Activated CD8-positive, alpha-beta T cell treated with anti-CD3 and anti-CD28 coated beads for 36 hours (primary cell): ENCODE data around the gene RNF31. TPM values are rescaled to one million over a fixed set of nuclear protein-coding genes. Genes with fewer than 3 reads are reported as not detected.

ENCODE experiments used
- ATAC-seq: fragments of 200-7000 bp; cut with Tn5 transposase; one replicate; pipeline ENCODE4 v1.10.0; 2021; ENCODE audit warnings: mild to moderate bottlenecking, moderate library complexity
- CTCF ChIA-PET: fragments of 350-600 bp; sonication (Branson Sonifier 250); formaldehyde crosslinking; loops from one replicate; lab custom pipeline; 2021; ENCODE audit warnings: antibody characterized with exemption; lab: Charles Lee
- POLR2A ChIA-PET: fragments of 350-600 bp; sonication (Branson Sonifier 250); formaldehyde crosslinking; loops from one replicate; lab custom pipeline; 2021; ENCODE audit warnings: antibody characterized with exemption; lab: Charles Lee
- DNase-seq: peaks from one replicate; pipeline ENCODE4 v3.0.0-alpha.2; 2020
- H3K27ac Mint-ChIP-seq: one replicate; pipeline ENCODE4 v1.8.0; 2021; ENCODE audit warnings: mild to moderate bottlenecking, mixed read lengths
- H3K27me3 Mint-ChIP-seq: one replicate; pipeline ENCODE4 v1.8.0; 2021; ENCODE audit warnings: mixed read lengths
- H3K36me3 Mint-ChIP-seq: one replicate; pipeline ENCODE4 v1.8.0; 2021; ENCODE audit warnings: low read depth, mixed read lengths
- H3K4me1 Mint-ChIP-seq: one replicate; pipeline ENCODE4 v1.8.0; 2021; ENCODE audit warnings: low read depth, mixed read lengths
- H3K4me3 Mint-ChIP-seq: one replicate; pipeline ENCODE4 v1.8.0; 2021; ENCODE audit warnings: mild to moderate bottlenecking, moderate library complexity, mixed read lengths
- H3K9me3 Mint-ChIP-seq: one replicate; pipeline ENCODE4 v1.8.0; 2021; ENCODE audit warnings: mixed read lengths
- intact Hi-C: fragments of 100-400 bp; cut with micrococcal nuclease; formaldehyde crosslinking; loops from one replicate; pipeline ENCODE4 v1.10.0; 2022
- total RNA-seq, 2 experiments: library from RNA; stranded (reverse); gene quantifications; one replicate each; pipeline ENCODE4 v1.2.3, GENCODE V29; 2021
- TF ChIP-seq, protein P1 (sequence below): fragments of 200-600 bp; IDR thresholded peaks from one replicate; pipeline ENCODE4 v1.8.0; 2022; ENCODE audit warnings: antibody characterized with exemption, mild to moderate bottlenecking

Gene RNF31
- total RNA-seq, 2 experiments from 2014 or later: 71.6 to 75.0 TPM

DNA sequence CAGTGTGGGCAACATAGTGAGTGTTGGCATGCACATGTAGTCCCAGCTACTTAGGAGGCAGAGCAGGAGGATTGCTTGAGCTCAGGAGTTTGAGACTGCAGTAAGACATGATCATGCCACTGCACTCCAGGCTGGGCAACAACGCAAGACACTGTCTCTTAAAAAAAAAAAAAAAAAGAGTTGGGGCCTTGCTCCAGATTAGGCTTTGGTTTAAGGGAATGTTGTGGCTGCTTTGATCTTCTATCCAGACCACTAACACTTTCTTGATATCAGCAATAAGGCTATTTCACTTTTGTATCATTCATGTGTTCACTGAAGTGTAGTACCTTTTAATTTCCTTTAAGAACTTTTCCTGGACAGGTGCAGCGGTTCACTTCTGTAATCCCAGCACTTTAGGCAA, 19.6 kb upstream of the RNF31 start:
- ChIA-PET POLR2A (interaction anchor here (1.0 to 3.5 kb wide), 2 partner anchors 9 to 14 kb away, joined by 4 to 11 read pairs; partner anchors contain the start of genes DCAF11 and NRL), CTCF (interaction anchor here (1.0 to 3.5 kb wide), 4 partner anchors 11 to 114 kb away, joined by 3 to 10 read pairs (median 4); partner anchors contain the start of genes IRF9 and TINF2)
- Mint-ChIP-seq H3K4me3 (no peak overlapping the region), H3K27ac (no peak overlapping the region), H3K27me3 (no peaks in the 10 kb centered on the region), H3K36me3 (peaks cover 6% of the 10 kb centered on the region), H3K9me3 (no peaks in the 10 kb centered on the region), H3K4me1 (peaks cover 12% of the 10 kb centered on the region)
- DNase-seq (no peak), ATAC-seq (no peak)
- TF ChIP-seq, protein P1, sequence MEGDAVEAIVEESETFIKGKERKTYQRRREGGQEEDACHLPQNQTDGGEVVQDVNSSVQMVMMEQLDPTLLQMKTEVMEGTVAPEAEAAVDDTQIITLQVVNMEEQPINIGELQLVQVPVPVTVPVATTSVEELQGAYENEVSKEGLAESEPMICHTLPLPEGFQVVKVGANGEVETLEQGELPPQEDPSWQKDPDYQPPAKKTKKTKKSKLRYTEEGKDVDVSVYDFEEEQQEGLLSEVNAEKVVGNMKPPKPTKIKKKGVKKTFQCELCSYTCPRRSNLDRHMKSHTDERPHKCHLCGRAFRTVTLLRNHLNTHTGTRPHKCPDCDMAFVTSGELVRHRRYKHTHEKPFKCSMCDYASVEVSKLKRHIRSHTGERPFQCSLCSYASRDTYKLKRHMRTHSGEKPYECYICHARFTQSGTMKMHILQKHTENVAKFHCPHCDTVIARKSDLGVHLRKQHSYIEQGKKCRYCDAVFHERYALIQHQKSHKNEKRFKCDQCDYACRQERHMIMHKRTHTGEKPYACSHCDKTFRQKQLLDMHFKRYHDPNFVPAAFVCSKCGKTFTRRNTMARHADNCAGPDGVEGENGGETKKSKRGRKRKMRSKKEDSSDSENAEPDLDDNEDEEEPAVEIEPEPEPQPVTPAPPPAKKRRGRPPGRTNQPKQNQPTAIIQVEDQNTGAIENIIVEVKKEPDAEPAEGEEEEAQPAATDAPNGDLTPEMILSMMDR: no peak
- intact Hi-C loops: no loop called here

DNA sequence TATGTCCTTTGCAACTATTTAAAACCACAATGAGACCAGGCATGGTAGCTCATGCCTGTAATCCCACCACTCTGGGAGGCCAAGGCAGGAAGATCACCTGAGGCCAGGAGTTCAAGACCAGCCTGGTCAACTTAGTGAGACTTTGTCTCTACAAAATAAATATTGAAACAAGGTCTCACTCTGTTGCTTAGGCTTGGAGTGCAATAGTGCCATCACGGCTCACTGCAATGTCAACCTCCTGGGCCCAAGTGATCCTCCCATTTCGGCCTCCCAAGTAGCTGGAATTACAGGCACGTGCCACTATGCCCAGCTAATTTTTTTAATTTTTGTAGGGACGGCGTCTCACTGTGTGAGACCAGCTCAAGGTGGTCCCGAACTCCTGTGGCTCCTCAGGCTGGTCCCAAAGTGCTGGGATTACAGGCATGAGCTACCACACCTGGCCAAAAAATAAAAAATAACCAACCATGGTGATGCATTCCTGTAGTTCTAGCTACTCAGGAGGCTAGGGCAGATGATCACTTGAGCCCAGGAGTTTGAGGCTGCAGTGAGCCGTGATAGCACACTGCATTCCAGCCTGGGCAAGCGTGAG, 17.8 kb upstream of the RNF31 start:
- no peaks in the 10 kb centered on the region for H3K36me3 Mint-ChIP-seq
- POLR2A ChIA-PET: interaction anchor here (3.5 kb wide), 1 partner anchor 15 kb away, joined by 11 read pairs; the partner anchor contains the start of genes DCAF11 and NRL
- TF ChIP-seq, protein P1: no peak
- H3K27ac Mint-ChIP-seq: no peak overlapping the region
- H3K4me1 Mint-ChIP-seq: peaks cover 18% of the 10 kb centered on the region
- ATAC-seq (no peak), DNase-seq (no peak)
- H3K4me3 Mint-ChIP-seq: no peak overlapping the region
- H3K9me3 Mint-ChIP-seq: no peaks in the 10 kb centered on the region
- intact Hi-C loops: no loop called here
- CTCF ChIA-PET: interaction anchor here (0.9 to 1.5 kb wide), 4 partner anchors 10 to 31 kb away, joined by 3 to 6 read pairs (median 4); no protein-coding TSS in a partner anchor
- H3K27me3 Mint-ChIP-seq: no peaks in the 10 kb centered on the region

DNA sequence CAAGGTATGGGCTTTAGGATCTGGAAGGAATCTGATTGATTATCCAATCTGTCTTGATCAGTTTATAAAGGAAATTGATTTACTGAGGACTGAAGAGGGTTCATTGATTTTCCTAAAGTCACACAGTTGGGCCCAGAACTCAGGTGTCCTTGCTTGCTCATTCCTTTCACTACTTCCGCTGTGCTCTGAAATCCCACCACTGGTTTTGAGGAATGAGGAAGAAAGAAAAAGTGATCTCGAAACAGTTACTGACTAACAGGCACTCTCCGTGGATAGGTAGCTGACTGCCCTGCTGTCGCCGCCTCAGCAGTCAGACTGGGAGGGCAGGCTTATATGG, 16.9 kb upstream of the RNF31 start, which contains the start of gene FITM1:
FITM1 (plus strand) TSS at position 280 of the 337 bp plus-strand sequence. CDS start 905 bp downstream, outside the sequence.
- Mint-ChIP-seq H3K27me3 (no peaks in the 10 kb centered on the region), H3K36me3 (no peaks in the 10 kb centered on the region), H3K4me1 (peaks cover 22% of the 10 kb centered on the region), H3K4me3 (no peak within 1 kb of the TSS), H3K27ac (no peak within 1 kb of the TSS), H3K9me3 (no peaks in the 10 kb centered on the region)
- TF ChIP-seq, protein P1: no peak
- ATAC-seq (no peak), DNase-seq (no peak)
- CTCF ChIA-PET: interaction anchor here (0.9 to 4.0 kb wide), 3 partner anchors 15 to 40 kb away, joined by 3 to 21 read pairs (median 5); partner anchors contain the start of genes DCAF11 and NRL
- POLR2A ChIA-PET: interaction anchor here (1.3 to 2.4 kb wide), 2 partner anchors 8 to 16 kb away, joined by 5 to 13 read pairs; partner anchors contain the start of genes DCAF11 and NRL
- intact Hi-C loops: no loop called here

DNA sequence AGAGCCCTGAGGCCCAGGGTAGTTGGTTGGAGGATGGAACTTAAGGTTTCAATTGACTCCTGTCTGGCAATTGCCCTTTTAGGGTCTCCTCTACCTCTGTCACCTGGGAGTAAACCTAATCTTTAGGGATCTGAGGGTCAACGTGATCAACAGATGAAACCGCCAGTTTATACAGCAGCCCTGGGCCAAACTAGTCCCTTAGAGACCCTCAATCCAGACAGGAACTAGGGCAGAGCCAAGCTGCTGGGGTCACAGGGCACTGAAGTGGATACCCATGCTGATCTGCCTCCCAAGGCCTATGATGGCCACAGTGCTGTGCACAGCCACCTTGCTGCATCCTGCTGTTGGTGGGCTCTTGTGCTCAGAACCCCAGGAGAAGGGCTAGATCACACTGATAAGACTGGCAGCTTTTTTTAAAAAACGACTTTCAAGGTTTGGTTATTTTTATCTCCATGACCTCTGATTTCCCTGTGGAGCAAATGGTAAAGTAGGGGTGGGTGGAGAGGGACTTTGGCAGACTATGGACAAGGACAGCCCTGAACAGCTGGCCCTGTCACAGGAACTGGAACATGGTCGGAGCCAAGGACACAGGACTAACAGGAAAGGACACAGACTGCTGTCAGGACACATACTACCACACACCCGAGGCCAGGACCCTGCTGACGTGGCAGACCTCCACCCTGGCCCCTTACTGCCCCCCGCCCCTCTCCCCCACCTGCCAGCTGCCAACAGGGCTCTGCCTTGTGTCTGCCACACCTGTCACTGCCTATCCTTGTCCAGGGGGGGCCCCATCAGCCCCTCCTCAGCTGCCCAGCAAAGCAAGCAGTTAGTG, 16.4 kb upstream of the RNF31 start:
- ChIA-PET CTCF (interaction anchor here (0.9 to 4.0 kb wide), 3 partner anchors 15 to 40 kb away, joined by 3 to 21 read pairs (median 5); partner anchors contain the start of genes DCAF11 and NRL), POLR2A (interaction anchor here (1.3 to 2.4 kb wide), 3 partner anchors 9 to 17 kb away, joined by 5 to 13 read pairs (median 5); partner anchors contain the start of genes DCAF11, EMC9 and NRL)
- intact Hi-C loops: no loop called here
- no peaks in the 10 kb centered on the region for H3K36me3 Mint-ChIP-seq
- H3K9me3 Mint-ChIP-seq: no peaks in the 10 kb centered on the region
- H3K27ac Mint-ChIP-seq: no peak overlapping the region
- ATAC-seq (no peak), DNase-seq (no peak)
- H3K27me3 Mint-ChIP-seq: no peaks in the 10 kb centered on the region
- H3K4me3 Mint-ChIP-seq: no peak overlapping the region
- TF ChIP-seq, protein P1: no peak
- peaks cover 25% of the 10 kb centered on the region for H3K4me1 Mint-ChIP-seq
